Right atrium auricular region (tissue), 2 donors: Measurements from ENCODE around the gene JAKMIP1. TPM values are rescaled to one million over a fixed set of nuclear protein-coding genes. Genes with fewer than 3 reads are reported as not detected.
A peak's percentile ranks its signal among the peaks of the same experiment; 100 is the strongest.

Experiments used
- DNase-seq: peaks from one replicate; pipeline ENCODE4 v3.0.0-alpha.2; 2019; ENCODE audit warnings: low spot score
- H3K27ac ChIP-seq, 2 donors: fragments of 200-600 bp; sonication (generic); 1 replicate in 1 of 2; 2 replicates in 1 of 2; pipeline ENCODE4 v1.5.1; 2016 to 2019
- H3K27me3 ChIP-seq, 2 donors: fragments of 200-600 bp; sonication (generic); one replicate each; pipeline versions ENCODE4 v1.5.1 to v1.6.0; 2017 to 2019
- H3K36me3 ChIP-seq: fragments of 200-600 bp; sonication (generic); one replicate; pipeline ENCODE4 v1.5.1; 2016
- H3K4me1 ChIP-seq, 2 donors: fragments of 200-600 bp; sonication (generic); one replicate each; pipeline versions ENCODE4 v1.5.1 to v1.6.0; 2017 to 2019
- H3K4me3 ChIP-seq, 2 donors: fragments of 200-600 bp; sonication (generic); 1 replicate in 1 of 2; 2 replicates in 1 of 2; pipeline ENCODE4 v1.5.1; 2017 to 2019; ENCODE audit warnings: mild to moderate bottlenecking in 1 of 2, moderate library complexity in 1 of 2
- H3K9me3 ChIP-seq, 2 donors: fragments of 200-600 bp; sonication (generic); one replicate each; pipeline ENCODE4 v1.5.1; 2019
- total RNA-seq, 2 donors: library from RNA; depleted of rRNA; stranded (reverse); fragments of >200 nt; gene quantifications; one replicate each; pipeline ENCODE4 v1.1.0, GENCODE V29; 2016
- TF ChIP-seq, protein P1 (sequence below), 2 donors: fragments of 200-600 bp; sonication (generic); IDR thresholded peaks; one replicate each; pipeline ENCODE4 v1.5.1; 2019; ENCODE audit warnings: antibody characterized with exemption in 2 of 2

Gene JAKMIP1
- total RNA-seq, 2 donors from 2014 or later: 0.30 to 0.59 TPM

DNA sequence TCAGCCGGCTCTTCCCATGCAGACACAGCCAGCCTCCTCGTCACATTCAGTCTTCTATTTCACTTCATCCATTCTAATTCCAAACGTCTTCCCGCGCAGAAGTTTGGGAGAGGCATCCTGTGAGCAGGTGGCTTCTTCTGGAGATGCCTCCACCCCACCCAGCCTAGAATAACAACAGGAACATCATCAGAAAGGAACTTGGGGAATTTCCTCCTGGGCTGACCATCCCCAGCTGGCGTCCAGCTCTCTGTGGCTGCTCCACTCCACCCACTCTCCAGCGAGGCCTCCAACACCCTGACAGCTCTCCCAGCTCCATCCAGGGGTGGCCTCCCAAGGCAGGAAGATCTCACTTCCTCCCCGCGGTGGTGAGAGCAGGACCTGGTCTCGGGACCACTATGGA, 176.6 kb downstream of the JAKMIP1 start:
- Histone ChIP-seq H3K27ac (no peak overlapping the region), H3K4me3 (no peak overlapping the region), H3K27me3 (no peaks in the 10 kb centered on the region), H3K9me3 (no peaks in the 10 kb centered on the region), H3K36me3 (no peaks in the 10 kb centered on the region), H3K4me1 (no peaks in the 10 kb centered on the region)
- TF ChIP-seq, protein P1, sequence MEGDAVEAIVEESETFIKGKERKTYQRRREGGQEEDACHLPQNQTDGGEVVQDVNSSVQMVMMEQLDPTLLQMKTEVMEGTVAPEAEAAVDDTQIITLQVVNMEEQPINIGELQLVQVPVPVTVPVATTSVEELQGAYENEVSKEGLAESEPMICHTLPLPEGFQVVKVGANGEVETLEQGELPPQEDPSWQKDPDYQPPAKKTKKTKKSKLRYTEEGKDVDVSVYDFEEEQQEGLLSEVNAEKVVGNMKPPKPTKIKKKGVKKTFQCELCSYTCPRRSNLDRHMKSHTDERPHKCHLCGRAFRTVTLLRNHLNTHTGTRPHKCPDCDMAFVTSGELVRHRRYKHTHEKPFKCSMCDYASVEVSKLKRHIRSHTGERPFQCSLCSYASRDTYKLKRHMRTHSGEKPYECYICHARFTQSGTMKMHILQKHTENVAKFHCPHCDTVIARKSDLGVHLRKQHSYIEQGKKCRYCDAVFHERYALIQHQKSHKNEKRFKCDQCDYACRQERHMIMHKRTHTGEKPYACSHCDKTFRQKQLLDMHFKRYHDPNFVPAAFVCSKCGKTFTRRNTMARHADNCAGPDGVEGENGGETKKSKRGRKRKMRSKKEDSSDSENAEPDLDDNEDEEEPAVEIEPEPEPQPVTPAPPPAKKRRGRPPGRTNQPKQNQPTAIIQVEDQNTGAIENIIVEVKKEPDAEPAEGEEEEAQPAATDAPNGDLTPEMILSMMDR (IDR thresholded peaks at IDR 0.05): no peak
- DNase-seq: no peak

DNA sequence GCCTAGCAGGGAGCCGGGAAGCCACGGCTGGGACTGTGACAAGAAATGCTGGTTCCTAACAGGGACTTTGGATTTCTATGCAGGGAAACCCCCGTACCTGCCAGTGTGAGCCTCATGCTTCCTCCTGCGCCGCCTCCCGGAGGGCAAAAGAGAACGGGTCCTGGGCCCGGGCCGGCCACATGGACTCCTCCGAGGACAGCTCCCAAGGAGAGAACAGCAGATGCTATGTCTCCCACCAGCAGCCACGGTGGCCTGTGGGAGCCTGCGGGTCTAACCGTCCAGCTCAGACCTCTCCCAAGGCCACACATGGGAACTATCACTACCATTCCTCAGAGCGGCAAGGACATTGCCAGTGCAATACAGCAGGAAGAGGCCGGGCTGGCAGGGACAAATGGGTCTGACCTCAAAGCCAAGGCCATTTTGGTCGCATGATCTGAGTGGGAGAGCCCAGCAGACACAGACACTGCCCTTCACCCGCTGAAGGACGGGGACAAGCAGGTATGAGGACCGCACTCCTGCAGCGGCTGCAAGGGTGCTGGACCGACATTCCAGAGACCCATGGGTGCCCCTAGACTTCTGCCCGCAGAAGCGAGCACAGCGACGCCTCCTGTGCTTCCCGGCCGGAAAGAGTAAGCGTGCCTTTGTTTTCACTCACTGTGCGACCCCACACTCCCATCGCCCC, 177.6 kb downstream of the JAKMIP1 start:
- Histone ChIP-seq H3K27ac (no peak overlapping the region), H3K4me3 (no peak overlapping the region), H3K36me3 (no peaks in the 10 kb centered on the region), H3K9me3 (no peaks in the 10 kb centered on the region), H3K4me1 (no peaks in the 10 kb centered on the region), H3K27me3 (no peaks in the 10 kb centered on the region)
- TF ChIP-seq, protein P1 (IDR thresholded peaks at IDR 0.05): no peak
- DNase-seq: no peak

DNA sequence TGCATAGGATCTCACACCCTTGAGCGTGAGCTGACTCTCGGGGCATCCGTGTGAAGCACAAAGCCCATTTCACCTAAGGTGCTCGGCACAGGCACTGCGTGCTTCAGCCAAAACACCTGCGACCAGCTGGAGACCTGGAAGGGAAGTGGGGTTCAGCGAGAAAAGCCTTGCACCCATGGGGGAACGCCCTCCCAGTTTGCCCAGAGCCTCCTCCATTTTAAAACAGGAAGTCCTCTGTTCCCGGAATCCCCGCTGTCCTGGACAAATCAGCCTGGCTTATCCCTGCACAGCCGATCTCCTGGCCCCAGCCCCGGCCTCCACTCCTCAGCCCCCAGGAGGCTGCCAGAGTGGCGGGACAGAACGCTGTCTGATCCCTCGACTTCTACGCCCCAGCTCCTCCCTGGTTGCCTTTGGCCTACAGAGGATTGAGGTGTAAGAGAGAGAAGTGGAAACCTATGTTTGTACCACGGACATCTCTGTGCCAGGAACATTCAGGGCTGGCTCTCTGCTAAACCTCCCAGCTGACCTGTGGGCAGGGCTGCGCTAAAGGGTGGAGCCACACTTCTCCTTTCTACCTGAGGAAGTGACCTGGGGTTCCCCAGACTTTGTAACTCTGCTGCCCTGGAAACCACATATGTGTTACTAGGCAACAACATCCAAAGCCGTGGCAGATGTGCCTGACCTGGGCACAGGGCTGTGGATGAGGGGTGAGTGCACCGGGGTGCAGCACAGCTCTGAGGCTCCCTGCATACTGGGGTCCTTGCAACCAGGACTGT, 178.3 kb downstream of the JAKMIP1 start:
- Histone ChIP-seq H3K27me3 (no peaks in the 10 kb centered on the region), H3K9me3 (no peaks in the 10 kb centered on the region), H3K4me3 (no peak overlapping the region), H3K27ac (no peak overlapping the region), H3K4me1 (no peaks in the 10 kb centered on the region), H3K36me3 (no peaks in the 10 kb centered on the region)
- DNase-seq: no peak
- TF ChIP-seq, protein P1 (IDR thresholded peaks at IDR 0.05): no peak

DNA sequence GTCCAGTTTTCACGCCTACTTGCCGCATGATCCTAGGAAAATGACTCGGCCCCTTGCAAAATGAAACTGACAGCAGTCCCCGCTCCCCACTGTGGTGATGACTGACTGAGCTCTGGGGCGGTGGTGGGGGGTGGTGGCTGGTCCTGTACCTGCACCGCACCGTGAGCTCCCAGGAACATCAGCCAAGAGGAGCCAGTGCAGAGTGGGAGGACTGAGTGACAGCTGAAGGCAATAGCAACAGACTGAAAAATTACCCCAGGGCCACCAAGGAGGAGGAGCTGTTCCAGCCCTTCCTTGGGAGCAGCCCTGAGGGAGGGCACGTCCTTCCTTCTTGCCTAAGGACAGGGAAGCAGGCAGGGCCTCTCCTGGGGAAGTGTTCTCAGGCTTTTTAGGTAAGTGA, 179.7 kb downstream of the JAKMIP1 start:
- H3K36me3 ChIP-seq: no peaks in the 10 kb centered on the region
- H3K9me3 ChIP-seq: no peaks in the 10 kb centered on the region
- TF ChIP-seq, protein P1 (IDR thresholded peaks at IDR 0.05): no peak
- no peak overlapping the region for H3K27ac ChIP-seq
- no peak for DNase-seq
- no peak overlapping the region for H3K4me3 ChIP-seq
- no peaks in the 10 kb centered on the region for H3K4me1 ChIP-seq
- no peaks in the 10 kb centered on the region for H3K27me3 ChIP-seq

DNA sequence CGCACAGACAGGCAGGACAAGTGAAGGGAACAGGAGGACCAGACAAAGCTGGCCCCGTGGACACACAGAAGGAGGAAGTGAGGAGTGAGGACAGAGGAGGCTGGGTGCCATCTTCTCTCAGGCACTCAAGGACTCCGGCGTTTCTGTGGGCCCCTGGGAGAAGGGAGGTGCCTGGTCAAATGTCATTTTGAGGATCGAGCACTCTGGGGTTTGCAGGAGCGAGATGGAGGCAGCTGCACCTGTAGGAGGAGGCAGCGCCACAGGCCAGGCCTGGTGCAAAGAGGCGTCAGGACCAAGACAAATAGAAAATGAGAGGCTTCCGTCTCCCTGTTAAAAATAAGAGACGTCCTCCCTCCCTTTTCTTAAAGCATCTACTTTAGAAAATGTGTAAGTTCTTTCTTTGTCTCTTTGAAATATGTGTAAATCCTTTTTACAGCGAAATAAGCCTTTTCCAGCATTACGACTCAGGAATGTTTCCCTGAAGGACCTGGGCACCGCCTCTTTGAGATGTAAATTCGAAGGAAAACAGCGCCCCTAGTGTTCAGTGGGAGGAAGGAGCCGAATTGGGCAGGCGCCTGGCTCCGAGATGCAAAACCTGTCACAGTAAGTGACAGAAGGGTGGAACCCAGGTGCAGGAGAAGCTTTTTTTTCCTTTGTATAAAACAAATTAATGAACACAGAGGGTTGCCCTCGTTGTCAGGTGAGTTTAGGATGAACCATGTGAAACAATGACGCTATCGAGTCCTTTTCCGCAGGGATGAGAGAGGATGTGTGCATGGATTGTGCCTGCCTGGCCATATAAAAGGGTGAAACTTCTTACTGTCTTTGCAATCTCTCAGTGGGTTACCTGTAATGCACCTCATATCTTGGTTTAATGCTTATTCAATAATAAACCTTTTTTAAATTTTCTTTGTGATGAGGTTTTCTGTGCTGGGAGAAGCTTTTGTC, 180.8 kb downstream of the JAKMIP1 start:
- H3K27me3 ChIP-seq: no peaks in the 10 kb centered on the region

More for the DNA sequence above, 180.8 kb downstream of the JAKMIP1 start:
- no peaks in the 10 kb centered on the region for H3K9me3 ChIP-seq
- TF ChIP-seq, protein P1 (IDR thresholded peaks at IDR 0.05): peak; percentile 51 to 84
- H3K4me1 ChIP-seq: no peaks in the 10 kb centered on the region
- H3K4me3 ChIP-seq: no peak overlapping the region
- no peak overlapping the region for H3K27ac ChIP-seq
- DNase-seq: peak; percentile 62
- H3K36me3 ChIP-seq: no peaks in the 10 kb centered on the region
